ENCODE measurements around the gene MGAT5B.

Gene MGAT5B

GRCh38 chr17:76866203-76866602 is 2.0 kb upstream of the MGAT5B start:
- no peak for DNase-seq (ENCODE audit: extremely low read depth, low read depth)
- TF ChIP-seq CTCF (IDR thresholded peaks at IDR 0.05; ENCODE audit: low read depth, low read length), result no peak

- no peak for TF ChIP-seq CTCF (IDR thresholded peaks at IDR 0.05; ENCODE audit: low read depth, low read length)
- DNase-seq (ENCODE audit: extremely low read depth, low read depth), result no peak
Measured at GRCh38 chr17:76866774-76867577, 1.2 kb upstream of the MGAT5B start.

- no peak for DNase-seq (ENCODE audit: extremely low read depth, low read depth)
- no peak for TF ChIP-seq CTCF (IDR thresholded peaks at IDR 0.05; ENCODE audit: low read depth, low read length)
Measured at GRCh38 chr17:76867578-76868175, 527 bp upstream of the MGAT5B start.

GRCh38 chr17:76868669-76869495 is 678 bp downstream of the MGAT5B start:
- DNase-seq (ENCODE audit: extremely low read depth, low read depth), result no peak
- no peak for TF ChIP-seq CTCF (IDR thresholded peaks at IDR 0.05; ENCODE audit: low read depth, low read length)

GRCh38 chr17:76869496-76870376 is 1.5 kb downstream of the MGAT5B start:
- TF ChIP-seq CTCF (IDR thresholded peaks at IDR 0.05; ENCODE audit: low read depth, low read length), result no peak
- DNase-seq (ENCODE audit: extremely low read depth, low read depth), result no peak

GRCh38 chr17:76870377-76870714 is 2.1 kb downstream of the MGAT5B start:
- TF ChIP-seq CTCF (IDR thresholded peaks at IDR 0.05; ENCODE audit: low read depth, low read length), result no peak
- DNase-seq (ENCODE audit: extremely low read depth, low read depth), result no peak

All from AG09319 (cell line).